Esophagus muscularis mucosa (tissue), 3 donors: ENCODE data around the gene SETDB2.

ENCODE experiments used
- POLR2A ChIP-seq: fragments of 450-650 bp; IDR thresholded peaks from one replicate; pipeline ENCODE4 v1.6.1; 2017; ENCODE audit warnings: antibody characterized with exemption, moderate library complexity, mild to moderate bottlenecking, low read depth
- TF ChIP-seq, protein P1 (sequence below), 3 experiments: fragments of 200-600 bp in 2 of 3; fragments of 450-650 bp in 1 of 3; sonication (generic) in 2 of 3; IDR thresholded peaks; one replicate each; pipeline ENCODE4 v1.5.1; 2017 to 2019; ENCODE audit warnings: antibody characterized with exemption in 3 of 3, mild to moderate bottlenecking in 2 of 3, moderate library complexity in 1 of 3

DNA sequence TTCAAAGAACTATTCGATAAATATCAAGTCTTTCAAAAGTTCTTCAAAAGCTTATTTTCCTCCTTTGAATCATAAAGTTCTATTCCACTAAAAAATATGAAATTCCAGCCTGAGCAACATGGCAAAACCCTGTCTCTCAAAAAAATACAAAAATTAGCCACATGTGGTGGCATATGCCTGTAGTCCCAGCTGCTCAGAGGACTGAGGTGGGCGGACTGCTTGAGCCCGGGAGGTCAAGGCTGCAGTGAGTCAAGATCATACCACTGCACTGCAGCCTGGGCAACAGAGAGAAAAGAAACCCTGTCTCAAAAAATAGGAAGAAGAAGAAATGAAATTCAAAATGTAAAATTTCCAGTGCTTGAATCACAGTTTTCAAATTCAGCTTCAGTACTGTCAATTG, 24.8 kb upstream of the SETDB2 start:
- TF ChIP-seq POLR2A, result no peak
- TF ChIP-seq, protein P1, sequence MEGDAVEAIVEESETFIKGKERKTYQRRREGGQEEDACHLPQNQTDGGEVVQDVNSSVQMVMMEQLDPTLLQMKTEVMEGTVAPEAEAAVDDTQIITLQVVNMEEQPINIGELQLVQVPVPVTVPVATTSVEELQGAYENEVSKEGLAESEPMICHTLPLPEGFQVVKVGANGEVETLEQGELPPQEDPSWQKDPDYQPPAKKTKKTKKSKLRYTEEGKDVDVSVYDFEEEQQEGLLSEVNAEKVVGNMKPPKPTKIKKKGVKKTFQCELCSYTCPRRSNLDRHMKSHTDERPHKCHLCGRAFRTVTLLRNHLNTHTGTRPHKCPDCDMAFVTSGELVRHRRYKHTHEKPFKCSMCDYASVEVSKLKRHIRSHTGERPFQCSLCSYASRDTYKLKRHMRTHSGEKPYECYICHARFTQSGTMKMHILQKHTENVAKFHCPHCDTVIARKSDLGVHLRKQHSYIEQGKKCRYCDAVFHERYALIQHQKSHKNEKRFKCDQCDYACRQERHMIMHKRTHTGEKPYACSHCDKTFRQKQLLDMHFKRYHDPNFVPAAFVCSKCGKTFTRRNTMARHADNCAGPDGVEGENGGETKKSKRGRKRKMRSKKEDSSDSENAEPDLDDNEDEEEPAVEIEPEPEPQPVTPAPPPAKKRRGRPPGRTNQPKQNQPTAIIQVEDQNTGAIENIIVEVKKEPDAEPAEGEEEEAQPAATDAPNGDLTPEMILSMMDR (IDR thresholded peaks at IDR 0.05), result no peak
